ENCODE data around the gene HCN3. TPM values are rescaled to one million over a fixed set of nuclear protein-coding genes. Genes with fewer than 3 reads are reported as not detected.

The HCN3 gene
- total and polyA plus RNA-seq, 2 of the 8 experiments (the other 6 are each of a cell fraction or from before 2014, with no cell fraction given), result 6.4 to 7.3 TPM

GRCh38 chr1:155325603-155325893 is 48.3 kb downstream of the HCN3 start (continued):
- TF ChIP-seq HDAC6 (IDR thresholded peaks at IDR 0.05; ENCODE audit: low read depth, low read length), result no peak

All from H1 (cell line).